ENCODE measurements around the gene HOTAIR.

Gene HOTAIR

GRCh38 chr12:53974084-53975063 is at the start of gene HOTAIR:
Gene HOTAIR, minus strand, starts transcription at chr12:53974954.
- FAIRE-seq: no peak

- FAIRE-seq: no peak
These were observed 49.4 kb upstream of the HOTAIR start for GRCh38 chr12:54024127-54024526.

- FAIRE-seq: no peak
These were observed 48.5 kb upstream of the HOTAIR start for GRCh38 chr12:54022960-54023884.

GRCh38 chr12:54021432-54022013 is 46.8 kb upstream of the HOTAIR start:
- FAIRE-seq: no peak

GRCh38 chr12:54020591-54021405 is 46.0 kb upstream of the HOTAIR start:
- FAIRE-seq: no peak

- FAIRE-seq: no peak
These were observed 45.3 kb upstream of the HOTAIR start for GRCh38 chr12:54019924-54020590.

GRCh38 chr12:54019091-54019811 is 44.5 kb upstream of the HOTAIR start:
- FAIRE-seq: no peak

- no peak for FAIRE-seq
These were observed 43.8 kb upstream of the HOTAIR start for GRCh38 chr12:54018468-54018984.

GRCh38 chr12:54017878-54018467 is 43.2 kb upstream of the HOTAIR start:
- FAIRE-seq: no peak

- no peak for FAIRE-seq
These were observed 42.5 kb upstream of the HOTAIR start for GRCh38 chr12:54017027-54017788.

GRCh38 chr12:54016478-54016964 is 41.8 kb upstream of the HOTAIR start:
- no peak for FAIRE-seq

- no peak for FAIRE-seq
These were observed 41.3 kb upstream of the HOTAIR start for GRCh38 chr12:54016051-54016450.

- FAIRE-seq: no peak
These were observed 40.5 kb upstream of the HOTAIR start for GRCh38 chr12:54015018-54015931.

- FAIRE-seq: no peak
These were observed 39.7 kb upstream of the HOTAIR start for GRCh38 chr12:54014377-54015017.

- no peak for FAIRE-seq
These were observed 38.1 kb upstream of the HOTAIR start for GRCh38 chr12:54012631-54013409.

- no peak for FAIRE-seq
These were observed 37.1 kb upstream of the HOTAIR start for GRCh38 chr12:54011665-54012532.
